ENCODE measurements around the gene NLN.

NLN gene

DNA sequence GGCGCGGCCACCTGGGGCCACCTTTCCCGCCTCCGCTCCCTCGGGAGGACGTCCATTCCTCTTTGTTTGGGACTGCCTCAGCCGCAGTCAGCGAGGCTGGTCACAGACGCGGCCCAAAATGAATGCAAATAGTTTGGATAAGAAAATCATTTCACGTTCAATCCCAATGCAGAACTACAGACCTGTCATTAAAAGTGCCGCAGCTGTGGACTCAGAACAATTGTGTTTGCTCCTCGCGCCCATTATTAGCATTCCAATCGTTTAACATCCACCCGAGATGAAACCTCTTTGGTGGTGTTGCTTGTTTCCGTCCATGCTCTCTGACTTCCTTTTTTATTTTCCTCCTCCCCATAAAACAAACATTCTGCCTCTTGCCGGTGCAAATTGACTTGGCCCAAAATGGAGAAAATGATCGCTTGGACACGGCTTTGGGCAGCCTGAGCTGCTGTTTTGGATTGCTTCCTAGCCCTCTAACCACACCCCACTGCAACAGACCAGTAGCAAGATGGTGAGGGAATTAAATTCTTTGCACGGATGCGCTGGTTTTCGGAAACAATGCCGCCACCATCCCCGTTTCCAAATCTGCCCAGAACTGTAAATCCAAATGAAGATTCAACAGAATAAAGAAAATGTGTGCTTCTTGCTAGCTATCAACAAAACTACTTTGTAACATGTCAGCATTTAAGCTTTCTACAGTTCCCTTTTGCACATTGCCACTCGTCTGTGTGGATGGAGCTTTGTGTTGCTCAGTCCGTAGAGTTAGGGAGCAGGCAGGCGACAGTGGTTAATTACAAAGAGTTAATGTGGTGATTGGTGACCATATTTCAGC is 784 bp downstream of the NLN start:
- TF ChIP-seq POLR2AphosphoS5 (IDR thresholded peaks at IDR 0.05; ENCODE audit: low read depth): no peak; the same call in 1 of the 2 replicates
- TF ChIP-seq, protein P1, sequence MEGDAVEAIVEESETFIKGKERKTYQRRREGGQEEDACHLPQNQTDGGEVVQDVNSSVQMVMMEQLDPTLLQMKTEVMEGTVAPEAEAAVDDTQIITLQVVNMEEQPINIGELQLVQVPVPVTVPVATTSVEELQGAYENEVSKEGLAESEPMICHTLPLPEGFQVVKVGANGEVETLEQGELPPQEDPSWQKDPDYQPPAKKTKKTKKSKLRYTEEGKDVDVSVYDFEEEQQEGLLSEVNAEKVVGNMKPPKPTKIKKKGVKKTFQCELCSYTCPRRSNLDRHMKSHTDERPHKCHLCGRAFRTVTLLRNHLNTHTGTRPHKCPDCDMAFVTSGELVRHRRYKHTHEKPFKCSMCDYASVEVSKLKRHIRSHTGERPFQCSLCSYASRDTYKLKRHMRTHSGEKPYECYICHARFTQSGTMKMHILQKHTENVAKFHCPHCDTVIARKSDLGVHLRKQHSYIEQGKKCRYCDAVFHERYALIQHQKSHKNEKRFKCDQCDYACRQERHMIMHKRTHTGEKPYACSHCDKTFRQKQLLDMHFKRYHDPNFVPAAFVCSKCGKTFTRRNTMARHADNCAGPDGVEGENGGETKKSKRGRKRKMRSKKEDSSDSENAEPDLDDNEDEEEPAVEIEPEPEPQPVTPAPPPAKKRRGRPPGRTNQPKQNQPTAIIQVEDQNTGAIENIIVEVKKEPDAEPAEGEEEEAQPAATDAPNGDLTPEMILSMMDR (IDR thresholded peaks at IDR 0.05; ENCODE audit: insufficient read depth, low read length): no peak
- peak; percentile 67; the same call in 1 of the 2 replicates for TF ChIP-seq SPI1 (IDR thresholded peaks at IDR 0.05; ENCODE audit: borderline replicate concordance, low read depth)
- TF ChIP-seq, protein P2, sequence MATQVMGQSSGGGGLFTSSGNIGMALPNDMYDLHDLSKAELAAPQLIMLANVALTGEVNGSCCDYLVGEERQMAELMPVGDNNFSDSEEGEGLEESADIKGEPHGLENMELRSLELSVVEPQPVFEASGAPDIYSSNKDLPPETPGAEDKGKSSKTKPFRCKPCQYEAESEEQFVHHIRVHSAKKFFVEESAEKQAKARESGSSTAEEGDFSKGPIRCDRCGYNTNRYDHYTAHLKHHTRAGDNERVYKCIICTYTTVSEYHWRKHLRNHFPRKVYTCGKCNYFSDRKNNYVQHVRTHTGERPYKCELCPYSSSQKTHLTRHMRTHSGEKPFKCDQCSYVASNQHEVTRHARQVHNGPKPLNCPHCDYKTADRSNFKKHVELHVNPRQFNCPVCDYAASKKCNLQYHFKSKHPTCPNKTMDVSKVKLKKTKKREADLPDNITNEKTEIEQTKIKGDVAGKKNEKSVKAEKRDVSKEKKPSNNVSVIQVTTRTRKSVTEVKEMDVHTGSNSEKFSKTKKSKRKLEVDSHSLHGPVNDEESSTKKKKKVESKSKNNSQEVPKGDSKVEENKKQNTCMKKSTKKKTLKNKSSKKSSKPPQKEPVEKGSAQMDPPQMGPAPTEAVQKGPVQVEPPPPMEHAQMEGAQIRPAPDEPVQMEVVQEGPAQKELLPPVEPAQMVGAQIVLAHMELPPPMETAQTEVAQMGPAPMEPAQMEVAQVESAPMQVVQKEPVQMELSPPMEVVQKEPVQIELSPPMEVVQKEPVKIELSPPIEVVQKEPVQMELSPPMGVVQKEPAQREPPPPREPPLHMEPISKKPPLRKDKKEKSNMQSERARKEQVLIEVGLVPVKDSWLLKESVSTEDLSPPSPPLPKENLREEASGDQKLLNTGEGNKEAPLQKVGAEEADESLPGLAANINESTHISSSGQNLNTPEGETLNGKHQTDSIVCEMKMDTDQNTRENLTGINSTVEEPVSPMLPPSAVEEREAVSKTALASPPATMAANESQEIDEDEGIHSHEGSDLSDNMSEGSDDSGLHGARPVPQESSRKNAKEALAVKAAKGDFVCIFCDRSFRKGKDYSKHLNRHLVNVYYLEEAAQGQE (IDR thresholded peaks at IDR 0.05; ENCODE audit: insufficient replicate concordance, low read depth): no peak
- TF ChIP-seq GABPA (IDR thresholded peaks at IDR 0.05; ENCODE audit: low read depth): no peak
- DNase-seq (ENCODE audit: low read depth in 1 of 2, low spot score in 1 of 2): peak in 1 of 2 experiments; percentile 14
- H3K4me3 ChIP-seq (replicated peaks; ENCODE audit: insufficient read depth, low read length): peak overlapping the region; percentile 76
- no peaks in the 10 kb centered on the region for H3K27me3 ChIP-seq (ENCODE audit: insufficient read depth, poor library complexity, severe bottlenecking)
- H3K27ac ChIP-seq (replicated peaks): peak overlapping the region; percentile 78

DNA sequence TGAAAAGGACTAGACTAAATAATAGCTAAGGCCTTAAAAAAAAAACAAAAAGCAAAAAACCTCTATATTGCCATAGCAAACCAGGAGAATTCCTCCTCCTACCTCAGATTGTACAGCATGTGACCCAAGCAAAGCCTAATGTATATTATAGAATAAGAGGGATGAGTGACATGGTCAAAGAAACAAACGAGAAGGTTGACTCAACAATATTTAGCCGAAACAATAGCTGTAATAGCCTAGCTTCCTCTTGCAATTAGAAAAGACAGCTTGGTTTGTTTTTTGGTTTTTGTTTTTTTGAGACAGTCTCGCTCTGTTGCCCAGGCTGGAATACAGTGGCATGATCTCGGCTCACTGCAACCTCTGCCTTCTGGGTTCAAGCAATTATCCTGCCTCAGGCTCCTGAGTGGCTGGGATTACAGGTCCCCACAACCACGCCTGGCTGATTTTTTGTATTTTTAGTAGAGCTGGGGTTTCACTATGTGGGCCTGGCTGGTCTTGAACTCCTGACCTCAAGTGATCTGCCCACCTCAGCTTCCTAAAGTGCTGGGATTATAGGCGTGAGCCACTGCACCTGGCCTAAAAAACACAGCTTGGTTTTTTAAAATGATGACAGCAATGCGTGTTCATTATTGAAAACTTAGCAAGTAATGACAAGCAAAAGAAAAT is 5.6 kb downstream of the NLN start:
- no peaks in the 10 kb centered on the region for H3K27me3 ChIP-seq (ENCODE audit: insufficient read depth, poor library complexity, severe bottlenecking)
- no peak overlapping the region for H3K27ac ChIP-seq (replicated peaks)
- H3K4me3 ChIP-seq (replicated peaks; ENCODE audit: insufficient read depth, low read length): no peak overlapping the region
- DNase-seq (ENCODE audit: low read depth in 1 of 2, low spot score in 1 of 2): no peak
- TF ChIP-seq POLR2AphosphoS5 (IDR thresholded peaks at IDR 0.05; ENCODE audit: low read depth): no peak
- no peak for TF ChIP-seq SPI1 (IDR thresholded peaks at IDR 0.05; ENCODE audit: borderline replicate concordance, low read depth)
- TF ChIP-seq, protein P2 (IDR thresholded peaks at IDR 0.05; ENCODE audit: insufficient replicate concordance, low read depth): no peak
- TF ChIP-seq, protein P1 (IDR thresholded peaks at IDR 0.05; ENCODE audit: insufficient read depth, low read length): no peak

DNA sequence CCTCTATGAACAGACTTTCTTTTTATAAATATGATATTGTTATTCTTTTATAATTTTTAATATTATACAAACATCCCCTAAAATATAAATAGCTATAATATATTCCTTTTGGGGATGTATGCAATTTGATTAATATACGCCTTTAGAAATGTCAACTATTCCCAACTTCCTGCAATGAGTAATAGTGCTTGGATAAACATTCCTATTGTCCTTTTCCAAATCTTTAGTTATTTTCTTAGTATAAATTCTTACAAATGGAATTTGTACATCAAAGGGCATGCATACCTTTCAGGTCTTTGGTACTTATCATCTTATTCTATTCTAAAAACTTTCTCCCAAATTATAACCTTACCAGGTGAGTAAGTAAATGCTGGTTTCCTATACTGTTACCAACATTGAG is 6.2 kb downstream of the NLN start:
- Histone ChIP-seq H3K4me3 (replicated peaks; ENCODE audit: insufficient read depth, low read length) (no peak overlapping the region), H3K27ac (replicated peaks) (no peak overlapping the region), H3K27me3 (ENCODE audit: insufficient read depth, poor library complexity, severe bottlenecking) (no peaks in the 10 kb centered on the region)
- TF ChIP-seq POLR2AphosphoS5 (IDR thresholded peaks at IDR 0.05; ENCODE audit: low read depth): no peak
- TF ChIP-seq SPI1 (IDR thresholded peaks at IDR 0.05; ENCODE audit: borderline replicate concordance, low read depth): no peak
- no peak for TF ChIP-seq GABPA (IDR thresholded peaks at IDR 0.05; ENCODE audit: low read depth)
- TF ChIP-seq, protein P1 (IDR thresholded peaks at IDR 0.05; ENCODE audit: insufficient read depth, low read length): no peak
- TF ChIP-seq, protein P2 (IDR thresholded peaks at IDR 0.05; ENCODE audit: insufficient replicate concordance, low read depth): no peak
- no peak for DNase-seq (ENCODE audit: low read depth in 1 of 2, low spot score in 1 of 2)

Measured in HL-60 (cell line).